NCI-H526 treated with DMSO at 0.1 percent for 48 hours (cell line): ENCODE data around the gene MEIS1.

Source experiments
- DNase-seq: peaks from one replicate; lab custom pipeline; 2025; lab: John Stamatoyannopoulos, UW

The MEIS1 gene

GRCh38 chr2:66568650-66569300, 133.8 kb downstream of the MEIS1 start:
- peak; percentile 53 for DNase-seq

GRCh38 chr2:66569321-66569851, 134.5 kb downstream of the MEIS1 start:
- DNase-seq = peak; percentile 94

- no peak for DNase-seq
Measured at GRCh38 chr2:66569974-66570373, 135.0 kb downstream of the MEIS1 start.

- DNase-seq = no peak
Measured at GRCh38 chr2:66570471-66570870, 135.5 kb downstream of the MEIS1 start.

GRCh38 chr2:66571918-66572317, 137.0 kb downstream of the MEIS1 start:
- peak; percentile 81 for DNase-seq

GRCh38 chr2:66572391-66572790, 137.5 kb downstream of the MEIS1 start:
- no peak for DNase-seq

- no peak for DNase-seq
Measured at GRCh38 chr2:66573416-66573815, 138.5 kb downstream of the MEIS1 start.

GRCh38 chr2:66573821-66574233, 138.9 kb downstream of the MEIS1 start:
- DNase-seq = no peak

GRCh38 chr2:66574701-66575624, 140.0 kb downstream of the MEIS1 start:
- DNase-seq = peak; percentile 70

- no peak for DNase-seq
Measured at GRCh38 chr2:66575625-66576310, 140.8 kb downstream of the MEIS1 start.

- no peak for DNase-seq
Measured at GRCh38 chr2:66576311-66576560, 141.3 kb downstream of the MEIS1 start.

- DNase-seq = peak; percentile 19
Measured at GRCh38 chr2:66576561-66577320, 141.8 kb downstream of the MEIS1 start.

- no peak for DNase-seq
Measured at GRCh38 chr2:66577321-66578053, 142.6 kb downstream of the MEIS1 start.

- no peak for DNase-seq
Measured at GRCh38 chr2:66578054-66578686, 143.2 kb downstream of the MEIS1 start.

GRCh38 chr2:66578687-66579106, 143.8 kb downstream of the MEIS1 start:
- DNase-seq = no peak

GRCh38 chr2:66579186-66580126, 144.5 kb downstream of the MEIS1 start:
- DNase-seq = no peak

GRCh38 chr2:66580166-66581049, 145.5 kb downstream of the MEIS1 start:
- DNase-seq = no peak

- DNase-seq = peak; percentile 27
Measured at GRCh38 chr2:66581339-66582103, 146.6 kb downstream of the MEIS1 start.
